ENCODE measurements around the gene LCE1B.

LCE1B gene, protein sequence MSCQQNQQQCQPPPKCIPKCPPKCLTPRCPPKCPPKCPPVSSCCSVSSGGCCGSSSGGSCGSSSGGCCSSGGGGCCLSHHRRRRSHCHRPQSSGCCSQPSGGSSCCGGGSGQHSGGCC

DNA sequence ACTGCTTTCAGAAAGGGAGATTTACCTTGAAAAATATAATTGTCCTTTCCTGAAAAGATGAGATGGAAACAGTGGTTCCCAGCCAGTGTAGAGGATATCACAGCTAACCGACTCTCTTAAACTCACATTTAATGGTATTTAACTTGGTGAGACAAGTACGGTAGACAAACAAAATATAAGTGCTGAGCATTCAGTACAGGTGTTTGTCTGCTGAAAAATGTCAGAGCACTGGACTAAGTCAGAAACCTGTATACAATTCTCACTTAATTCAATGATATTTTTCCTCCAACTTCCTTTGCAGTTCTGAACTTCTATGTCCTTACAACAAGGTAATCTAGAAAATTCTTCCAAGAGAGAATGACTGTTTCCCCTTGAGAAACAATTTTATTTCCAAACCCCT, at the start of gene LCE1B:
Gene LCE1B (plus strand): TSS at position 301 of the 400 bp plus-strand sequence. CDS start 476 bp downstream, outside the sequence.
- TF ChIP-seq POLR2A (IDR thresholded peaks at IDR 0.05; ENCODE audit: low read length): no peak
- TF ChIP-seq GATA1 (IDR thresholded peaks at IDR 0.05; ENCODE audit: low read depth, low read length): no peak
- DNase-seq: no peak

DNA sequence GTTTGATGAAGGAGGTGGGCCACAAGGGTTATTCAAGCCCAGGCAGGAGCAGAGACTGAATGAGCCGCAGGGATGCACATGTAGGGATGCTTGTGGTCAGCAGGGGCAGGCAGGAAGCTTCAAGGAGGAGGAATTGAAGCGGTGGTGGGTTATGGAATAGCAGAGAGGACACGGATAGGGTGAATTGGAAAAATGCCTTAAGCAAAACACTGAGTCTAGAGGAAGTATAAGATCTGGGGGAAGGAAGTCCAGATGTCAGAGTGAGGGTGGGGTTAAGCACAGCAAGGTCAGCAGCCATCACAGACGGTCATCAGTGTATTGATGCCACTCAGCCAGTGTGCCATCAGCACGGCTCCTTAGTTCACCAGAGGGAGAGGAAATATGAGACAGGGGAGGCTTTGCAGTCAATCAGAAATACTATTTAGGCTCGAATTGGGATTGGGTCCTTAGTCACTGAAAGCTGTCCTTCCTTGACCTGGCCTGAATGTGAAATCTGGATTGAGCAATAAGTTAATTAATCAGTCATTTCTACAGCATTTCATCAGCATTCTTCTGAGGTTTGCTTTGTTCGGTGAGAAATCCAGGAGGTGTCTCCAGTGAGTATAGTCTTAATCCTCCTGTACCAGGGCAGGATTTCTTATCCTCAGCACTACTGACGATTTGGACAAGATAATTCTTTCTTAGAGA, 42.8 kb upstream of the LCE1B start:
- no peak for DNase-seq
- TF ChIP-seq POLR2A (IDR thresholded peaks at IDR 0.05; ENCODE audit: low read length): no peak
- no peak for TF ChIP-seq GATA1 (IDR thresholded peaks at IDR 0.05; ENCODE audit: low read depth, low read length)

DNA sequence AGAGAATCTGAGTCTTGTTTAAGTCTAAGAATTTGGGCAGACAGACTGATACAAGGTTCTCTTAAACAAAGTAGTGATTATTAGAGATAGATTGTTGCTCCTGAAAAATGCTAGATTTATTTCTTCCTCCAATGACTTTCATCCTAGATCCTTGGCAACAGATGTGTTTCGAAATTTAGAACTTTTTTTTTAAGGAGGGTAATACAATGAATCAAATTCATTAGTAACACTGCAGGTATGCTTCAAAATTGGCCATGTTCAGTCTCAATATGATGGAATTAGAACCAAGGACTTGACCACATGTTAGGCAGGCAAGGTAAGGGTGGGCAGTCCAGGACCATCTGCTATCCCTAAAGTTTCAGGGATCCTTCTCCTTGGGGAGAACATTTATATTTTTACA, 41.4 kb upstream of the LCE1B start:
- no peak for TF ChIP-seq GATA1 (IDR thresholded peaks at IDR 0.05; ENCODE audit: low read depth, low read length)
- no peak for TF ChIP-seq POLR2A (IDR thresholded peaks at IDR 0.05; ENCODE audit: low read length)
- no peak for DNase-seq

DNA sequence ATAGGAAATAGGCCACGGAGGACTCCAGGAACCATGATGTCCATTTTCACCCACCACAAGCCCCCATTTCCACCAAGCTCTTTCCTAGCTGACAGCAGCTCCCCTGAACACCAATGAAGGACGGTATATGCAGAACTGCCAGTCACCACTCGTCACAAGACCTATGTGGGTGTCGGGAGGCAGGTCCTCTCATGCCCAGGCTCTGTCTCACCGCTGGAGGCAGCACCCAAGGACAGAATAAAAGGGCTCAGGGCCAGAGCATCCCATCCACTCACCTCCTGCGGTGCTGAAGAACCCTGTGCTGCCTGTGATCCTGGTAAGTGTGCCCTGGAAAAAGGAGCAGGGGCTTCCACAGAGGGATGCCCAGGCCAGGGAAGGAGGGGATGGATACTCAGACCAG, 36.9 kb upstream of the LCE1B start, which contains the start of gene LCE1F:
Gene LCE1F (plus strand): TSS at position 266 of the 400 bp plus-strand sequence. CDS start 1,232 bp downstream, outside the sequence.
- TF ChIP-seq POLR2A (IDR thresholded peaks at IDR 0.05; ENCODE audit: low read length) (no peak), GATA1 (IDR thresholded peaks at IDR 0.05; ENCODE audit: low read depth, low read length) (no peak)
- no peak for DNase-seq

DNA sequence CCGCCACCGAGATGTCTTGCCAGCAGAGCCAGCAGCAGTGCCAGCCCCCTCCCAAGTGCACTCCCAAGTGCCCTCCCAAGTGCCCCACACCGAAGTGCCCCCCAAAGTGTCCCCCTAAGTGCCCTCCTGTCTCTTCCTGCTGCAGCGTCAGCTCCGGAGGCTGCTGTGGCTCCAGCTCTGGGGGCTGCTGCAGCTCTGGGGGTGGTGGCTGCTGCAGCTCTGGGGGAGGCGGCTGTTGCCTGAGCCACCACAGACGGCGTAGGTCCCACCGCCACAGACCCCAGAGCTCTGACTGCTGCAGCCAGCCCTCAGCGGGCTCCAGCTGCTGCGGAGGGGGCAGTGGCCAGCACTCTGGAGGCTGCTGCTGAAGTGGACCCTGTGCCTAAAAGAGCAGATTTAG, 35.4 kb upstream of the LCE1B start:
- no peak for TF ChIP-seq GATA1 (IDR thresholded peaks at IDR 0.05; ENCODE audit: low read depth, low read length)
- TF ChIP-seq POLR2A (IDR thresholded peaks at IDR 0.05; ENCODE audit: low read length): no peak
- DNase-seq: no peak

DNA sequence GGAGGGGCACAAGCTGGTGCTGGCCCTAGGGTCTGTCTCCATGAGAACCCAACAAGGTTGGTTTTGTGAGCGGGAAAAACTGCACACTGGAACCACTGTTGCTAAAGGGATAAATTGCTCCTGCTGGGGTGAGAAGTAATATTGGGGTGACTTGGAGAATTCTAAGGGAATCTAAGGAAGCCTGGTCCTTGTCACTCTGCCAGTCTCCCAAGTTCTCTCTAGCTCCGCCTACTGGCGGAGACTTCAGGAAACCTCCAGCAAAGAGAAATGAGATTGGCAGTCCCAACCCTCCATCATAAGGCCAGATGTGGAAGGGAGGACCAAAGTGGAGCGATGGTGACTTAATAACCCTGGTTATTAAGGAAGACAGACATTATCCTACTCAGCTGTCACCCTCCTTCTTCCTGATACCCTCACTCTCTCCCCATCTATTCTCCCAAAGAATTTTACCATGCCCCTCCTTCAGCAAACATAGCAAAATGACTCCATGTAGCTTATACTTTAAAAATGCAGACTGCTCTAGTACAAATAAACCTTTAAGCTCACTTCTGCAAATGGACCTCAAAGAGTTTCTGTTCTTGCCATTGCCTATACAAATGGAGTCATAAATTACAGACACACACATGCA, 34.1 kb upstream of the LCE1B start:
- TF ChIP-seq POLR2A (IDR thresholded peaks at IDR 0.05; ENCODE audit: low read length) (no peak), GATA1 (IDR thresholded peaks at IDR 0.05; ENCODE audit: low read depth, low read length) (no peak)
- peak; percentile 6 to 34 for DNase-seq

DNA sequence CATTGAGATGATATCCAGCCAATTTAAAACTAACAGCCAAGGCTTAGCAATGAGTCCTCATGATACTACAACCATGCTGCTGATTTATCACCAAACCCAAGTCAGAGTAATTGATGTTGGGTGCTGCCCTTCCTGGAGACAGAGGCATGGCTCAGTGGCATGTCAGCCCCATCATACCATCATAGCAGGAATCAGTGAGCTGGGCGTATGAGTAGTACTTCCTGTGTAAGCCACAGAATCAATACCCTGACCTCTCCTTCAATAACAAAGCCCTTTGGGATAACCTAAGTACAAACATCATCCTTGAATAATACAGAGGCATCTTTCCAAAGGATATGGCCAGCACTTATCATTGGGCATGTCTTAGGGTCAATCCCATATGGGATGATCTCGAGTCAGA, 28.7 kb upstream of the LCE1B start:
- no peak for TF ChIP-seq POLR2A (IDR thresholded peaks at IDR 0.05; ENCODE audit: low read length)
- TF ChIP-seq GATA1 (IDR thresholded peaks at IDR 0.05; ENCODE audit: low read depth, low read length): no peak

DNA sequence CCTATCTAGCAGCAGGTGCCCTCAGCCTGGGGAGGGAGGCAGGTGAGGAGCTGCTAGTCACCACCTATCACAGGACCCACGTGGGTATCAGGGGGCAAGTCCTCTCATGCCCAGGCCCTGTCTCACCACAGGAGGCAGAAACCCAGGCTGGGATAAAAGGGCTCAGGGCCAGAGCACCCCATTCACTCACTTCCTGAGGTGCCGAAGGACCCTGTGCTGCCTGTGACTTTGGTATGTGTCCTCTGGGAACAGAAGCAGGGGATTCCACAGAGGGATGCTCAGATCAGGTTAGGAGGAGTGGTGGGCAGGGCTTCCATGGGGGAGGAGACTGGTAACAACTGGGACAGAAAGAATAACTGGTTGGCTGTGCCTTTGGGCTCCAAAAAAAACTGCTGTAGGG, 25.7 kb upstream of the LCE1B start, which contains the start of gene LCE1E:
Gene LCE1E (plus strand): TSS at position 181 of the 400 bp plus-strand sequence. CDS start 1,043 bp downstream, outside the sequence.
- DNase-seq: no peak
- no peak for TF ChIP-seq GATA1 (IDR thresholded peaks at IDR 0.05; ENCODE audit: low read depth, low read length)
- TF ChIP-seq POLR2A (IDR thresholded peaks at IDR 0.05; ENCODE audit: low read length): no peak

More for the DNA sequence above, 28.7 kb upstream of the LCE1B start:
- DNase-seq: no peak

DNA sequence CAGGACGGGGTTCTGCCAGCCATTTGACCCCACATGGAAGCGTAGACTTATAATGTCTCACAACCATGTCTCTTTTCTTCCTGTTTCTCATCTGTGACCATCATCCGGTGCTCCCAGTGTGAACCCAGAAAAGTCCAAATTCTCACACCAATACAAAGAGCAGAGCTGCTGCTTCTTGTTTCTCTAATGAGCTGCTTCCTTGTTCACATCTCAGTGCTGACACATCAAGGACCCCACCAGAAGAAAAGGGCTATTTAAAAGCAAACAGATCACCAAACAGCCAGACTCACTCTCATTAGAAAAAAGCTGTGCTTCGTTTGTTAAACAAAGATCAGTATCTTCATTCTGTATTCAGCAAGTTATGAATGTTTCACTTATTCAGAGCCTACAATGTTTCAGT, 16.1 kb upstream of the LCE1B start:
- no peak for DNase-seq
- TF ChIP-seq POLR2A (IDR thresholded peaks at IDR 0.05; ENCODE audit: low read length) (no peak), GATA1 (IDR thresholded peaks at IDR 0.05; ENCODE audit: low read depth, low read length) (no peak)

DNA sequence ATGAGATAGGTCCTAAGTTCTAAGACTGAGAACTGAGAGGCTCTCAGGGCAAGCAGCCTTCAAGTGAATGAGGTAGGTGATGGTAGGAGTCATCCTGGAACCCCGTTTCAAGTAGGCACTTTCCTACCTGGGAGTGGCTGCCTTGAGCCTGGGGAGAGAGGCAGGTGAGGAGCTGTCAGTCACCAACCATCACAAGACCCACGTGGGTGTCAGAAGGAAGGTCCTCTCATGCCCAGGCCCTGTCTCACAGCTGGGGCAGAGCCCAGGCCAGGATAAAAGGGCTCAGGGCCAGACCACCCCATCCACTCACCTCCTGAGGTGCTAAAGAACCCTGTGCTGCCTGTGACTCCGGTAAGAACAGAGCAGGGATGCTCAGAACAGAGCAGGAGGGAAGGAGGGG, 15.3 kb upstream of the LCE1B start, which contains the start of gene LCE1D:
Gene LCE1D (plus strand): TSS at position 301 of the 400 bp plus-strand sequence. CDS start 1,074 bp downstream, outside the sequence.
- no peak for TF ChIP-seq GATA1 (IDR thresholded peaks at IDR 0.05; ENCODE audit: low read depth, low read length)
- TF ChIP-seq POLR2A (IDR thresholded peaks at IDR 0.05; ENCODE audit: low read length): no peak

DNA sequence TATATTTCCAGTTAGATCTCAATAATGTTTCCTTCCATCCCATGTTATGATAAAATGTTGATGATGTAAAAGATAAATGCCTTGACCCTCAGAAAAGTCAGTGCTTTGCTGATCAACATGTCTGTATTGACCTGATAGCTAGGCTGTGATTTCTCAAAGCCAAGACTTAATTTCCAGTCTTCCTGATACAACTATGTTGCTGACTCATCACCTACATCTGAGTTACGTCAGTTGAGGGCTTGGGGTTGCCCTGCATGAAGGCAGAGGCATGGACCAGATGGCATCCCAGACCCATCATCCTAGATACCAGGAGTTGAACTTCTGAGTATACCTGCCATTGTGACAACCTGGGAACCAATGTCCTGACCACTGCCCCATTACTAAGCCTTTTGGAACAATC, 10.4 kb upstream of the LCE1B start:
- DNase-seq: no peak
- no peak for TF ChIP-seq GATA1 (IDR thresholded peaks at IDR 0.05; ENCODE audit: low read depth, low read length)
- TF ChIP-seq POLR2A (IDR thresholded peaks at IDR 0.05; ENCODE audit: low read length): no peak

More for the DNA sequence above, 15.3 kb upstream of the LCE1B start, which contains the start of gene LCE1D:
- no peak for DNase-seq

DNA sequence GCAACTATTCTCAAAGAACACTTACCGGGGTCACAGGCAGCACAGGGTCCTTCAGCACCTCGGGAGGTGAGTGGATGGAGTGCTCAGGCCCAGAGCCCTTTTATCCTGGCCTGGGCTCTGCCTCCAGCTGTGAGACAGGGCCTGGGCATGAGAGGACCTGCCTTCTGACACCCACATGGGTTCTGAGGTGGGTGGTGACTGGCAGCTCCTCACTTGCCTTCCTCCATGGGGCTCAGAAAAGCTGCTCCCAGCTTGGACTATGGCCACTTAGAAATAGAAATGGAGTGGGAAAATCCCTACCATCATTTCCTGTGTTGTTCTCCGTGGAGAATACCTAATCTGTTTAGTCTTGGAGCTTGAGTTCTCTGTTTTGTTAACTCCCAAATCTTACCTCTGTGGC, 5.2 kb upstream of the LCE1B start, which contains the start of gene LCE1C:
Gene LCE1C (minus strand): TSS at position 76 of the 400 bp plus-strand sequence. CDS start 1,173 bp downstream, outside the sequence.
- TF ChIP-seq GATA1 (IDR thresholded peaks at IDR 0.05; ENCODE audit: low read depth, low read length): no peak
- TF ChIP-seq POLR2A (IDR thresholded peaks at IDR 0.05; ENCODE audit: low read length): no peak
- no peak for DNase-seq

DNA sequence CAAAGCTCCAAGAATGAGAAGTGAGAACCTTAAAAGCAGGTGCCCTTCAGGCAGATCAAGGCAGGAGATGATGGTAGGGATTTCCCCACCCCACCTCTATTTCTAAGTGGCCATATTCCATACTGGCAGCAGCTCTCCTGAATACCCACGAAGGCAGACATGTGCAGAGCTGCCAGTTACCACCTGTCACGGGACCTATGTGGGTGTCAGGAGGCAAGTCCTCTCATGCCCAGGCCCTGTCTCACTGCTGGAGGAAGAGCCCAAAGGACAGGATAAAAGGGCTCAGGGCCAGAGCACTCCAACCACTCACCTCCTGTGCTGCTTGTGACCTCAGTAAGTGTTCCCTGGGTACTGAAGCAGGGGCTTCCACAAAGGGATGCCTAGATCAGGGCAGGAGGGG, 721 bp upstream of the LCE1B start:
- no peak for TF ChIP-seq POLR2A (IDR thresholded peaks at IDR 0.05; ENCODE audit: low read length)
- no peak for TF ChIP-seq GATA1 (IDR thresholded peaks at IDR 0.05; ENCODE audit: low read depth, low read length)
- no peak for DNase-seq

DNA sequence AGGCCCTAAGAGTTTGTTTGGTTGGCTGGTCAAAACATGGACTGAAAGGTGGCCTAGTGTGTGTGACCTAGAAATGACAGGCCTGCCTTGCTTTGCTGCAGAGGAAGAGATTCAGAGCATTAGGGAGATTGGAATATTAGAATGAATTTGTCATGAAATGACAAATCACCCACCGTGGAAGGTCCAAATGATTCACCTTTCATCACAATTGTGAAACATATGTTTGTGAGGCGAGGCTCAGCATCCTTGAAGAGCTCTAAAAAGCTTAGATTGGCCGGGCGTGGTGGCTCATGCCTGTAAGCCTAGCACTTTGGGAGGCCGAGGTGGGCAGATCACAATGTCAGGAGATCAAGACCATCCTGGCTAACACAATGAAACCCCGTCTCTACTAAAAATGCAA, 5.5 kb downstream of the LCE1B start:
- TF ChIP-seq GATA1 (IDR thresholded peaks at IDR 0.05; ENCODE audit: low read depth, low read length): no peak
- TF ChIP-seq POLR2A (IDR thresholded peaks at IDR 0.05; ENCODE audit: low read length): no peak
- no peak for DNase-seq
